Measurements from ENCODE around the gene DRC7. TPM values are rescaled to one million over a fixed set of nuclear protein-coding genes. Genes with fewer than 3 reads are reported as not detected.

DRC7 gene
- total RNA-seq, 1 donor from 2014 or later = 0.41 TPM

DNA sequence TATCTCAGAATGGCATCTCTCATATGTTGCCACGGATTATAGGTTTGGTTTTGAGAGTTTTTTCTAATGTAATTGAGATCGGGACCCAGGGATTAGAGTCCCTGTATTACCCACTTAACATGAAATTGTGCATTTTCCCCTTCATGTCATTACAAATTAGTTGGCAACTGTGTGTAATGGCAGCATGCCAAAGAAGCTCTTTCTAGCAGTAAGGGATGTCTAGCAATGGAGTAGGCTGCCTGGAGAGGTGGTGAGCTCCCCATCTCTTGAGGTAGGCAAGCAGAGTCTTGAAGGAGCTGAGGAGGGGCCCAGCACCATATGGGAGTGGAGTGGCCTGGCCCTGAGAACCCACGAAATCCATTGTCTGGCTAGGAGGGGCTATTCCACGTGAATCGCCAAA lies 30.9 kb downstream of the DRC7 start:
- Histone ChIP-seq H3K4me3 (no peak overlapping the region), H3K4me1 (no peaks in the 10 kb centered on the region), H3K36me3 (no peaks in the 10 kb centered on the region), H3K9ac (no peak overlapping the region), H3K4me2 (no peak overlapping the region), H3K27me3 (no peaks in the 10 kb centered on the region), H4K20me1 (ENCODE audit: low read depth) (no peaks in the 10 kb centered on the region), H3K27ac (no peak overlapping the region), H2AFZ (replicated peaks) (no peak overlapping the region), H3K79me2 (ENCODE audit: low read depth) (no peaks in the 10 kb centered on the region), H3K9me3 (ENCODE audit: low read depth) (no peaks in the 10 kb centered on the region), H3F3A (ENCODE audit: low read depth) (no peaks in the 10 kb centered on the region)
- Mint-ChIP-seq H3K27ac (no peak overlapping the region), H3K27me3 (ENCODE audit: insufficient read depth, low read depth) (peaks cover 2% of the 10 kb centered on the region), H3K4me3 (no peak overlapping the region), H3K4me1 (peaks cover 4% of the 10 kb centered on the region), H3K36me3 (no peaks in the 10 kb centered on the region), H3K9me3 (no peaks in the 10 kb centered on the region)
- no peak for TF ChIP-seq EZH2phosphoT487 (IDR thresholded peaks at IDR 0.05)
- no peak for TF ChIP-seq CTCF (IDR thresholded peaks at IDR 0.05)
- TF ChIP-seq EZH2 (IDR thresholded peaks at IDR 0.05) = no peak
- no peak for DNase-seq (ENCODE audit: low spot score)

DNA sequence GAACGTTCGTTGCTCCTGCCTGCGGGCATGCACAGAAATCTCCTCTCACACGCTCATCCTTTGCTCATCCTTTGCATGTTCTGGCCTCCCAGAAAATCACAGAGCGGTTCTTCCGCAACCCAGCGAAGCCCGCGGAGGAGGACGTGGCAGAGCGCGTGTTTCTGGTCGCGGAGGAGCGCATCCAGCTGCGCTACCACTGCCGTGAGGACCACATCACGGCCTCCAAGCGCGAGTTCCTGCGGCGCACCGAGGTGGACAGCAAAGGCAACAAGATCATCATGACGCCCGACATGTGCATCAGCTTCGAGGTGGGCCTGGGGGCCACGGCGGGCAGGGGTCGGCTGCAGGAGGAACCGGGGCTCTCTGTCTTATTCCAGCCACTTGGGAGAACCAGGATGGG lies 31.4 kb downstream of the DRC7 start:
- H2AFZ ChIP-seq (replicated peaks) = no peak overlapping the region
- H3K9ac ChIP-seq = no peak overlapping the region
- H3K4me1 ChIP-seq = no peaks in the 10 kb centered on the region
- no peak overlapping the region for H3K27ac ChIP-seq
- no peaks in the 10 kb centered on the region for H3F3A ChIP-seq (ENCODE audit: low read depth)
- Mint-ChIP-seq H3K27ac (no peak overlapping the region), H3K27me3 (ENCODE audit: insufficient read depth, low read depth) (peaks cover 2% of the 10 kb centered on the region), H3K4me3 (no peak overlapping the region), H3K9me3 (no peaks in the 10 kb centered on the region), H3K4me1 (peaks cover 4% of the 10 kb centered on the region), H3K36me3 (no peaks in the 10 kb centered on the region)
- no peaks in the 10 kb centered on the region for H3K79me2 ChIP-seq (ENCODE audit: low read depth)
- H3K9me3 ChIP-seq (ENCODE audit: low read depth) = no peaks in the 10 kb centered on the region
- no peaks in the 10 kb centered on the region for H3K36me3 ChIP-seq
- H3K27me3 ChIP-seq = no peaks in the 10 kb centered on the region
- TF ChIP-seq CTCF (IDR thresholded peaks at IDR 0.05) (no peak), EZH2 (IDR thresholded peaks at IDR 0.05) (no peak), EZH2phosphoT487 (IDR thresholded peaks at IDR 0.05) (no peak)
- no peak for DNase-seq (ENCODE audit: low spot score)
- no peak overlapping the region for H3K4me2 ChIP-seq
- no peak overlapping the region for H3K4me3 ChIP-seq
- H4K20me1 ChIP-seq (ENCODE audit: low read depth) = no peaks in the 10 kb centered on the region

- H3K27ac ChIP-seq = no peak overlapping the region
- H3K4me3 Mint-ChIP-seq = no peak overlapping the region
- H3K4me2 ChIP-seq = no peak overlapping the region
- H3K27me3 Mint-ChIP-seq (ENCODE audit: insufficient read depth, low read depth) = peaks cover 2% of the 10 kb centered on the region
- H3K36me3 Mint-ChIP-seq = no peaks in the 10 kb centered on the region
- no peak overlapping the region for H2AFZ ChIP-seq (replicated peaks)
- no peaks in the 10 kb centered on the region for H3K9me3 Mint-ChIP-seq
- no peak overlapping the region for H3K9ac ChIP-seq
- H3K79me2 ChIP-seq (ENCODE audit: low read depth) = no peaks in the 10 kb centered on the region
- no peaks in the 10 kb centered on the region for H3K4me1 ChIP-seq
- no peaks in the 10 kb centered on the region for H3F3A ChIP-seq (ENCODE audit: low read depth)
- H3K27me3 ChIP-seq = no peaks in the 10 kb centered on the region
- H3K27ac Mint-ChIP-seq = no peak overlapping the region
- H3K36me3 ChIP-seq = no peaks in the 10 kb centered on the region
- H3K4me3 ChIP-seq = no peak overlapping the region
- TF ChIP-seq CTCF (IDR thresholded peaks at IDR 0.05) (no peak), EZH2 (IDR thresholded peaks at IDR 0.05) (no peak), EZH2phosphoT487 (IDR thresholded peaks at IDR 0.05) (no peak)
- peaks cover 1% of the 10 kb centered on the region for H3K4me1 Mint-ChIP-seq
- H4K20me1 ChIP-seq (ENCODE audit: low read depth) = no peaks in the 10 kb centered on the region
- no peak for DNase-seq (ENCODE audit: low spot score)
- H3K9me3 ChIP-seq (ENCODE audit: low read depth) = no peaks in the 10 kb centered on the region
These were observed 31.9 kb downstream of the DRC7 start for GRCh38 chr16:57726433-57726947.

All from neural progenitor cell (in vitro differentiated cells).